Measurements from ENCODE around the gene FOXI1.
"Not testable (repeated sequence)": the region's sequence is repeated elsewhere in the genome, so short reads cannot be mapped to it uniquely, and the experiment has no call there.

The FOXI1 gene

GRCh38 chr5:170132269-170132975 lies 26.7 kb downstream of the FOXI1 start:
- no peak for DNase-seq

GRCh38 chr5:170132976-170133448 lies 27.3 kb downstream of the FOXI1 start:
- DNase-seq = no peak

- no peak for DNase-seq
These were observed 30.2 kb downstream of the FOXI1 start for GRCh38 chr5:170135796-170136490.

GRCh38 chr5:170136506-170136905 lies 30.8 kb downstream of the FOXI1 start:
- DNase-seq = no peak

GRCh38 chr5:170137694-170138214 lies 32.1 kb downstream of the FOXI1 start:
- no peak for DNase-seq

- DNase-seq = no peak
These were observed 32.6 kb downstream of the FOXI1 start for GRCh38 chr5:170138273-170138672.

GRCh38 chr5:170139786-170140335 lies 34.2 kb downstream of the FOXI1 start:
- DNase-seq = no peak

GRCh38 chr5:170141196-170141595 lies 35.5 kb downstream of the FOXI1 start:
- not testable (repeated sequence) for DNase-seq

GRCh38 chr5:170141636-170142035 lies 35.9 kb downstream of the FOXI1 start:
- no peak for DNase-seq

- DNase-seq = no peak
These were observed 36.5 kb downstream of the FOXI1 start for GRCh38 chr5:170142196-170142595.

- no peak for DNase-seq
These were observed 37.4 kb downstream of the FOXI1 start for GRCh38 chr5:170143091-170143490.

- no peak for DNase-seq
These were observed 38.0 kb downstream of the FOXI1 start for GRCh38 chr5:170143710-170144109.

- no peak for DNase-seq
These were observed 38.8 kb downstream of the FOXI1 start for GRCh38 chr5:170144286-170145023.

- DNase-seq = no peak
These were observed 39.8 kb downstream of the FOXI1 start for GRCh38 chr5:170145462-170145861.

- no peak for DNase-seq
These were observed 41.5 kb downstream of the FOXI1 start for GRCh38 chr5:170147051-170147752.

GRCh38 chr5:170147753-170148264 lies 42.1 kb downstream of the FOXI1 start:
- no peak for DNase-seq

GRCh38 chr5:170148430-170149205 lies 42.9 kb downstream of the FOXI1 start:
- no peak for DNase-seq

- no peak for DNase-seq
These were observed 43.5 kb downstream of the FOXI1 start for GRCh38 chr5:170149206-170149515.

- DNase-seq = no peak
These were observed 45.0 kb downstream of the FOXI1 start for GRCh38 chr5:170150713-170151096.

GRCh38 chr5:170151097-170151831 lies 45.6 kb downstream of the FOXI1 start:
- no peak for DNase-seq

- no peak for DNase-seq
These were observed 47.1 kb downstream of the FOXI1 start for GRCh38 chr5:170152767-170153166.
